GM19240 (cell line): Measurements from ENCODE around the gene CMIP.

Experiments
- DNase-seq: peaks from one replicate; pipeline ENCODE4 v3.0.0; 2011; ENCODE audit warnings: low spot score; ENCODE audit not compliant: insufficient read length

CMIP gene

GRCh38 chr16:81635063-81635937 is 190.7 kb downstream of the CMIP start:
- DNase-seq, result no peak

- DNase-seq, result no peak
These were observed 191.8 kb downstream of the CMIP start for GRCh38 chr16:81636298-81636993.

DNA sequence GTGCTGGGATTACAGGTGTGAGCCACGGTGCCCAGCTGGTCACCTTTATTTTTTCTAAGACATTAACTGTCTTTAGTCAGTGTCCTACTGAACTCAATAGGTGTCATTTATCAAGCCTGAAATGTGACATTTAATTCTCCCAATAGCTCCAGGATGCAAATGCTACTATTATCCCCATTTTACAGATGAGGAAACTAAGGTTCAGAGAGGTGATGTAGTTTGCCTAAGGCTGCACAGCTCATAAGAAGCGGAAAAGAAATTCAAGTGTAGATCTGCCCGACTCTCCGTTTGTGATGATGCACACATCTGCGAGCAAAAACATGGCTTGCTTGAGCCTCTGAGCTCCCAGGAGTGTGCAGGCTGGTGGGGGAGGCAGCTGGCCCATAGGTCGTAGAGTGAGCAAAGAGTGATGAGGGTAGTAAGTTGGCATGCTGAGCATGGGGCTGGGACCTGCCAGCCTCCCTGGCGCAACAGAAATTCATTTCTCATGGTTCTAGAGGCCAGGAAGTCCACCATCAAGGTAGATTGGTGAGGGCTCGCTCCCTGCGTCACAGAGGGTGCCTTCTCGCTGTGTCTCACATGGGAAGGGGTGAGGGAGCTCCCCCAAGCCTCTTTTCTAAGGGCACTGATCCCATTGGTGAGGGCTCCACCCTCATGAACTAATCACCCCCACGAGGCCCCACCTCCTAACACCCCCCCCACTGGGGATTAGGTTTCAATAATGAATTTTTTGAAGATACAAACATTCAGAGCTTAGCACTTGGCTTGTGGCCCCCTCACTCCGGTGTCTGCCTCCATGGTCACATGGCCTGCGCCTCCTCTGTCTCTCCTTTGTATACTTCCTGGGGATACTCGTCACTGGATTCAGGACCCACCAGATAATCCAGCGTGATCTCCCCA is 193.0 kb downstream of the CMIP start:
- no peak for DNase-seq

- DNase-seq, result no peak
These were observed 193.8 kb downstream of the CMIP start for GRCh38 chr16:81638286-81638945.

DNA sequence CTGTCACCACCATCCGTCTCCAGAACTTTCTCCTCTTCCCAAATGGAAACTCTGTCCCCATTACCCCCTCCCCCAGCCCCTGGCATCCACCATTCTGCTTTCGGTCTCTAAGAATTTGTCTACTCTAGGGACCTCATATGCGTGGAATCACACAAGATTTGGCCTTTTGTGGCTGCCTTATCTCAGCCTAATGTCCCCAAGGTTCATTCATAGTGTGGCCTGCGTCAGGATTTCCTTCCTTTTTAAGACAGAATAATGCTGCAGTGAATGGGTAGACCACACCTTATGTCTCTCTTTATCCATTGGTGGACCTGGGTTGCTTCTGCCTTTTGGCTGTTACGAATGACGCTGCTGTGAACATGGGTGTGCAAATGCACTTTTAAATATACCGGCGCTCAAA is 194.7 kb downstream of the CMIP start:
- no peak for DNase-seq

DNA sequence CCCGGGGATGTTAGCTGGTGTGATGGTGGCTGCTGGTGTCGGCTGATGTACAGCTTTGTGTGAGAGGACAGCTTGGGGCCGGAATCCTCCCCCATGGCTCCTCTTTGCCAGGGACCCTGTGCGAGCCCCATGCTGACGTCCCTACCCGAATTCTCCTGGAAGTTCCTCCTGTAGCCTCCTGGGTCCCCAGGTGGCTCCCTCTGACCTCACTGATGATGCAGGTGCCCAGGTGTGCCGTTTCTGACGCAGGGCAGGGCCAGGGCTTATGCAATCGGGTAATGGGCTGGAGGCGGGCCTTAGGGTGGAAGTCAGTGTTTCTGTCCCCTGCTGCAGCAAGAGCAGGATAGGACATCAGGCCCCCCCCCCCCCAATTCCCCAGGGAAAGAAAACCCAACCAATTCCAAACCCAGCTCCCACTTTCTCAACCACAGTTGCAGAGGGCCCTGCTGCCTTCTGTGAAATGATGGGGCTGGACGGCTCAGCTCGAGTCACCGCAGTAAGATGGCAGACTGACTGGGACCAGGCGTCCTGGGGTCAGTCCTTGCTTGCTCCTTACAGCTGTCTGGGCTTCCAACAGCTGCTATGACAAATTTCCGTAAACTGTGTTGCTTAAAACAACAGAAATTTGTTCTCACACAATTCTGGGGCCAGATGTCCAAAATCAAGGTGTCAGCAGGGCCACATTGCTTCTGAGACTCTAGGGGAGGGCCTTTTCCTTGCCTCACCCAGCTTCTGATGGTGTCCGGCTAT is 195.5 kb downstream of the CMIP start:
- no peak for DNase-seq

DNA sequence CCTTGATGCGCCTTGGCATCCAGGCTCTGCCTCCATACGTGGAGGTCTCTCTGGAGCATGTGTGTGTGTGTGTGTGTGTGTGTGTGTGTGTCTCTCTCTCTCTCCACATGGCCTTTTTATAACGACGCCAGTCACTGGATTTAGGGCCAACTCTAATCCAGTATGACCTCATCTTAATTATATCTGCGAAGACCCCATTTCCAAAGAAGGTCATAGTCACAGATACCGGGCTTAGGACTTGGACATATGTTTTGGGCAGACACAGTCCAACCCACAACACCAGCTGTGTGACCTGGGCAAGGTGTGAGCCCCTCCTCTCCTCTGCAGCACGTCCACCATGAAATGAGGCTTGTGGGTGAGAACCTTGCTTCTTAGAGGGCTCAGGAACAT is 196.1 kb downstream of the CMIP start:
- no peak for DNase-seq

DNA sequence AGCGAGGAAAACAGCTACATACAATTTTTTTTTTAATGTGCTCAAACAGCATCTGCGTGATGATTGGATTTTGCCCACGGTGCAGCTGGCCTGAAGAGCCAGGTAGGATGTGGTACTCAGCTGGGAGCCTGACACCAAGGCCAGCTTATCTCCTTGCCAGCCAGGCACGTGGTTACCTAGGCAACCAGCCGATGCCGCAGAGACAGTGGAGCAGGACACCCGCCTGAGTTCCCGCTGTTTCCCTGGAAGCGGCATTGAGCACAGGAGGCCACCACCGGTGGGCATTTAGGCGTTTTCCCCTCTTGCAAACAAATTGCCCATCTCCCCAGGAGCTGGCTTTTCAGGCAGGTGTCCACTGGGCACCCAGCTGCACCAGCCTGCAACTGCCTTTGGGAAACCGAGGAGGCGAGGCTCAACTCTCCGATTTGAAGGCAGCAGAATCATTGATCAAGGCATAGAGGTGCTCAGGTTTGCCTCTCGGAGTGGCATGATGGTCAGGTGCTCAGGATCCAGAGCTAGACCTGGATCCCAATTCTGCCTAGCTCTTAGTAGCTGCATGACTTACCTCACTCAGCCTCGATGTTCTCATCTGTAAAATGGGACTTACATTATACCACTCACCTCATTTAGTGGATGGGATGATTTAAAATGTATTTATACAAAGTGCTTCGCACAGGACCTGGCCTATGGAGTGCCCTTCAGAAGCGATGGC is 196.9 kb downstream of the CMIP start:
- no peak for DNase-seq

DNA sequence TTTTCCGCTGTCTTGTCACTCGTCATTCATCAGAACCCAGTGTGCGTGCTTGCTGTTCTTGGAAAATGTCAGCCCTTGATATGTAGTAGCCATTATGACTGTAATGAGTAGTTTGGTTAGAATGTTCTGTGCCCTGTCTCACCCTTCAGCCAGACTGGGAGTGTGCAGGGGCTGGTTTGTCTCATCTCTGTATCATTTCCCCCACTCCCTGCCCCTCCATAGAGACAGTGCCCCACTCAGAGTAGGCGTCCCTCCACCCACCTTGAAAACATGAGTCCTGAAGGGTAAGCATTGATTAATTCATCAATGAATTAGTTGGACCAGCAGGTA is 197.5 kb downstream of the CMIP start:
- DNase-seq, result no peak

DNA sequence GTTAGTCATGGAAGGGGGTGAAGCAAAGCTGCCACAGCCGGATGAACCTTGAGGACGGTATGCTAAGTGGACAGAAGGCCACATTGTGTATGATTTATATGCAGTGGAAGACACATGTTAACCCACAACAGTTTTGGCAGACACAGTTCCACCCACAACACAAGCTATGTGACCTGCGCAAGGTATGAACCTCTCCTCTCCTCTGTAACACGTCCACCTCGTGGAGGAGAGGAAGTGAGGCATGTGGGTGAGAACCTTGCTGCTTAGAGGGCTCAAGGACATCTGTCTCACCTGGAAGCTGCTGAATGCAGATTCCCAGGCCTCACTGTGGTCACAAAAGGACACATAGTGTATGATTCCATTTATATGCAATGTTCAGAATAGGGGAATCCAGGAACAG is 198.3 kb downstream of the CMIP start:
- DNase-seq, result no peak

- DNase-seq, result no peak
These were observed 200.7 kb downstream of the CMIP start for GRCh38 chr16:81645266-81645694.

DNA sequence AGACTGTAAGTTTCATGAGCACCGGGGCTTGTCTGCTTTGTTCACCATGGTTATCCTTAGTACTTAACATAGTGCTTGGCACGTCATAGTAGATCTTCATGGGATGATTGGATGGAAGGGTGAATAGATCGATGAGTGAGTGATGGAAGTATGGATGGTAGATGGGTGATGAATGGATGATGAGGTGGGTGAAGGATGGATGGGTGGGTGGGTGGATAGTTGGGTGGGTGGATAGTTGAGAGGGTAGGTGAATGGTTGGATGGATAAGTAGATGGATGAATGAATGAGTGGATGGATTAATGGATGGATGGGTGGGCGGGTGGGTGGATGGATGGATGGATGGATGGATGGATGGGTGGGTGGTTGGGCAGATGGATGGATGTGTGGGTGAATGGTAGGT is 201.3 kb downstream of the CMIP start:
- DNase-seq, result no peak

GRCh38 chr16:81646561-81646960 is 202.0 kb downstream of the CMIP start:
- DNase-seq, result no peak

DNA sequence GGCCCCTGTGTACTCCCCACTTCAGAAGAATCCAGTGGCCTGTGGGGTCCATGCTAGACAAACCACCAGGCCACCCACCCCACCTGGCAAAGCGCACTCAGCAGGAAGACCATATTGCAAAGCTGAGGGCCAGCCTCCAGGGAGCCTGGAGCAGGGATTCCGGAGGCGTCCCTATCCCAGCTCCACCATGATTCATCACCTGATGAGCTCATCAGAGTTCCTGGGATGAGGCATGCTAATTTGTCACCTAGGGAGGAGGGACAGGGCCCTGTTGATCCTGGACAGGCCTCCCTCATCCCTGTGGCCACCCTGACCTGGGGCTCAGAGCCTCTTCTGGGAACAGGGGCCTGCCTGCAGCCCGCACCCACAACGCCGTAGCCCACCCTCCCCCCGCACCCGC is 202.9 kb downstream of the CMIP start:
- no peak for DNase-seq

DNA sequence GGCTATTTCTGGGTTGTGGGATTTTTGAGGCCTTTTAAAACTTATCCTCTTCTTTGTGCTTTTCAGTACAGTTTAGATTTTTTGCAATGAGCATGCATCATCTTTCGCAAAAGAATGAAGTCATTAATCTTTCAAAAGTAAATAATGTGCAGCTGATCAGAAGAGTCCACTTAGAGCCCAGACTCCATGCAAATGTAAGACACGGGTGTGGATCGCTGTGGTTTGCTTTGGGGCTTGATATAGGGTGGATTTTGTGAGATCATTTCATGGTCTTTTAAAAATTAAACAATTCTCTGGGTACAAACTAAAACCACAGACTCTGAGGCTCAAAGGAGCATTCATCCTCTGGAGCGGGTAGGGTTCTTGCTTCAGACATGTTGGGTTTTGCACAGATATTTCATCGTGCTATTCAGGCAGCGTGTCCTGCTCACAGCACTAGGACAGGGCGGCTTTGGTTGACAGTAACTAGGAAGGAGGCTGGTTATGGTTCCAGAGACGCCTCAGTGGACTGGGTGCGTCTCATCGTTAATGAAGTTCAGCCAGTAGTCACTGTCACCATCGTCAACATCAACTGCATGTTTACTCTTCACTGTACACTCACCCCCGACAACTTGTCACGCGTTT is 205.1 kb downstream of the CMIP start:
- no peak for DNase-seq

DNA sequence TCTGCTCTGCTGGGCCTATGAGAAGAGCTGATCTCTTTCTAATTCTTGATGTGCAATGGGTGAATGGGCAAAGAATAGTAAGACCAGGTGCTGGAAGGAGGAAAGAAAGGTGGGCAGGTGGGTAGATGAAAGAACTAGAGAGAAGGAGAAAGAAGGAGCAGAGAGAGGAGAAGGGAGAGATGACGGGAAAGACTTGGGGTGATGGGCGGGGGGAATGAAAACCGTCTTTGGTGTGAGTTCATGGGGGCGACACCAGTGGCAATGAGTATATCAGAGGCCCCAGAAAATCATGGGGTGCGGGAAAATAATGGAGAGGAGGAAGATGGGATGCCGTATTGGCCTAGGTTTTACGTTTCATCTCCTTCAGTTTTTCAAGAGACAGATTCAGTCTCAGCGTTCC is 205.7 kb downstream of the CMIP start:
- no peak for DNase-seq

DNA sequence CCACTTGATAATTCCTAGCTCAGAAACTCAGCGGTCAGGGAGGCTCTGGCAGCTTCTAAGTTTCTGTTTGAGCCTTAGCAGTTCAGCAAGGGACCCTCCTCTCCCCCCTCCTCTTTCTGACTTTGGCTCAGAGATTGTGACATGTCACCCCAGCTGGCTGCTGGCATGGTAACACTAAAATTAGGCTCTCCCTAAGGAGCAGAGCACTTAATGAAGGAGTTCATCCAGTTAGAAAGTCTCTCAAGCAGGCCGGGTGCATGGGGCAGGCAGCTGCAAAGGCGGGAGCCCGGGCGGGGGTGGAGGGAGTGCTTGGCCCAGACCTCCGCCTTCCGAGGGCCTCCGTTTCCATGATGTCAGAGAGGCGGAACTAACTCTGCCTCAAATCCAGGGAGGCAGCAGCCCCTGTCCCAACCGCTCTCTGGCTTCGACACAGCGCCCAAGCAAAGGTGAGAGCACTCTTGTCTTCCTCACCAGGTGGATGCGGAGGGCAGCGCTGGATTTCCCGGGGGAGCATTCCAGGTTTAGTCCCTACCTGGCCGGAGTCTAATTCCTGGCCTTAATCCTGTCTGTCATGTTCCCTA is 206.5 kb downstream of the CMIP start:
- DNase-seq, result no peak

DNA sequence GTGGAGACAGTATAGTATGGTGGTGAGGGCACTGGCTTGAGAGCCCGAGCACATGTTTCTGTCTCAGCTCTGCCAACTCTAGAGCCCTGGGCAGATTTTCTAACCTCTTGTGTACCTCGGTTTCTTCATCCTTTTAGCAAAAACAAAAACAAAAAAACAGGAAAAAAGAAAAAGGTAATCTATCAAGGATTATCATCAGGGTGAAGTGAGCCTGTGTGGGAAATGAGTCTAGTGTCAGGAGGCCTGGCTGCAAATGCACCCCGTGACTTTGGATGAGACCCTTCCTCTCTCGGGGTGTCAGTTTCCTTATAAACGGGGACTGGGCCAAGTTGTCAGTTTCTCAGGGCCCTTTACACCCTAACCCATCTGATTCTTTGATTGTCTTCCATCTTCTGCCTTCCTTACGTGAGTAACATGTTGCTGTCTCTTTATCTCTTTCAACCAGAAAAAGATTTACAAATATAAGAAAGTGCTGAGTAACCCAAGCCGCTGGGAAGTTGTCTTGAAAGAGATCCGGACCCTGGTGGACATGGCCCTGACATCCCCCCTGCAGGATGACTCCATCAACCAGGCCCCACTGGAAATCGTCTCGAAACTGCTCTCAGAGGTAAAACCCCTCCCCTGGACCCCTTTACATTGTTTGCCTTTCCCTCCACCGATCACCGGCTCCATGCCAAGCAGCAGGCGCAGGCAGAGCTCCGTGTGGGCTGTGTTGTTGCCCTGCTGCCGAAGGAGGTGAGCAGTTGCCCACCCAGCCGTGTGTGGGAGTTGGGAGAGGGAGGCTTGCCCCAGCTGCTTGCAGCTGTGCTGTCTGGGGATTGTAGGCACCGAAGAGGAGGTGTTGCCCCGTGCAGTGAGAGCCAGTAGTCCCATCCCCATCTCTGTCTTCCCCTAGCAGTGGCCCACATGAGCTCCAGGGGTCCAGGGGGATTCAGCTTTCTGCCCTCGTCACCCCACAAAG is 207.4 kb downstream of the CMIP start:
- no peak for DNase-seq
